ENCODE measurements around the gene CD33.

Gene CD33

GRCh38 chr19:51220996-51221395 is 3.9 kb upstream of the CD33 start:
- Histone ChIP-seq H3K4me3 (ENCODE audit: low read length, poor library complexity, severe bottlenecking) (no peak overlapping the region), H2AFZ (ENCODE audit: low read length) (no peak overlapping the region), H3K27me3 (ENCODE audit: insufficient read depth, low read length, poor library complexity, severe bottlenecking) (no peaks in the 10 kb centered on the region), H3K9me3 (ENCODE audit: insufficient read depth, low read depth, low read length) (no peaks in the 10 kb centered on the region), H3K4me2 (ENCODE audit: low read depth, low read length, poor library complexity, severe bottlenecking) (no peak overlapping the region), H3K9ac (ENCODE audit: low read depth, low read length, poor library complexity, severe bottlenecking) (no peak overlapping the region), H3K4me1 (ENCODE audit: insufficient read depth, low read length, poor library complexity, severe bottlenecking) (peaks cover 3% of the 10 kb centered on the region), H3K36me3 (ENCODE audit: insufficient read depth, low read length) (no peaks in the 10 kb centered on the region), H3K79me2 (ENCODE audit: insufficient read depth, low read length) (no peaks in the 10 kb centered on the region), H3K9me2 (replicated peaks; ENCODE audit: low read depth, low read length) (no peaks in the 10 kb centered on the region), H4K20me1 (ENCODE audit: insufficient read depth, low read length, poor library complexity, severe bottlenecking) (no peaks in the 10 kb centered on the region), H3F3A (ENCODE audit: low read depth) (no peaks in the 10 kb centered on the region)
- no peak for TF ChIP-seq EZH2phosphoT487 (IDR thresholded peaks at IDR 0.05; ENCODE audit: borderline replicate concordance)
- TF ChIP-seq, protein P1, sequence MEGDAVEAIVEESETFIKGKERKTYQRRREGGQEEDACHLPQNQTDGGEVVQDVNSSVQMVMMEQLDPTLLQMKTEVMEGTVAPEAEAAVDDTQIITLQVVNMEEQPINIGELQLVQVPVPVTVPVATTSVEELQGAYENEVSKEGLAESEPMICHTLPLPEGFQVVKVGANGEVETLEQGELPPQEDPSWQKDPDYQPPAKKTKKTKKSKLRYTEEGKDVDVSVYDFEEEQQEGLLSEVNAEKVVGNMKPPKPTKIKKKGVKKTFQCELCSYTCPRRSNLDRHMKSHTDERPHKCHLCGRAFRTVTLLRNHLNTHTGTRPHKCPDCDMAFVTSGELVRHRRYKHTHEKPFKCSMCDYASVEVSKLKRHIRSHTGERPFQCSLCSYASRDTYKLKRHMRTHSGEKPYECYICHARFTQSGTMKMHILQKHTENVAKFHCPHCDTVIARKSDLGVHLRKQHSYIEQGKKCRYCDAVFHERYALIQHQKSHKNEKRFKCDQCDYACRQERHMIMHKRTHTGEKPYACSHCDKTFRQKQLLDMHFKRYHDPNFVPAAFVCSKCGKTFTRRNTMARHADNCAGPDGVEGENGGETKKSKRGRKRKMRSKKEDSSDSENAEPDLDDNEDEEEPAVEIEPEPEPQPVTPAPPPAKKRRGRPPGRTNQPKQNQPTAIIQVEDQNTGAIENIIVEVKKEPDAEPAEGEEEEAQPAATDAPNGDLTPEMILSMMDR (conservative IDR thresholded peaks at IDR 0.05; ENCODE audit: low read length), result no peak

- no peaks in the 10 kb centered on the region for H3K9me3 ChIP-seq (ENCODE audit: insufficient read depth, low read depth, low read length)
Observed at GRCh38 chr19:51224163-51224641, 678 bp upstream of the CD33 start.

DNA sequence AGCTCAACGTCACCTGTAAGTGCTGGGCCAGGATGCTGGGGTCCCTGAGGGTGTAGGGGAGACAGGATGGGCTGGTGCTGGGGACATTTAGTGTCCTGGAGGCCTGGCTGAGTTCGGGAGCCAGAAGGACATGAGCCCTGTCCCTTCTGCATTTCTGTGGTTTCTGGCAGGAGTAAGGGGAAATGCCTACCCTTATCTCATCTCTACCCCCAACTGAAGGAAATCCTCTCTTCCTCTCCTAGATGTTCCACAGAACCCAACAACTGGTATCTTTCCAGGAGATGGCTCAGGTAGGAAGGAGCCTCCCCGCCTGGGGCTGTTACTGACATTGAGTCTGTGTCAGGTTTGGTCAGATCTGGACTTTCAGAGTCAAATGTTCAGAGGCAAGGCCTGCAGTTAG is 1.2 kb downstream of the CD33 start:
- Histone ChIP-seq H4K20me1 (ENCODE audit: insufficient read depth, low read length, poor library complexity, severe bottlenecking) (no peaks in the 10 kb centered on the region), H3K9ac (ENCODE audit: low read depth, low read length, poor library complexity, severe bottlenecking) (no peak overlapping the region), H3F3A (ENCODE audit: low read depth) (no peaks in the 10 kb centered on the region), H3K9me2 (replicated peaks; ENCODE audit: low read depth, low read length) (no peaks in the 10 kb centered on the region), H3K4me1 (ENCODE audit: insufficient read depth, low read length, poor library complexity, severe bottlenecking) (peaks cover 14% of the 10 kb centered on the region), H3K79me2 (ENCODE audit: insufficient read depth, low read length) (no peaks in the 10 kb centered on the region), H2AFZ (ENCODE audit: low read length) (no peak overlapping the region), H3K27me3 (ENCODE audit: insufficient read depth, low read length, poor library complexity, severe bottlenecking) (no peaks in the 10 kb centered on the region), H3K4me2 (ENCODE audit: low read depth, low read length, poor library complexity, severe bottlenecking) (peak overlapping the region; percentile 15), H3K36me3 (ENCODE audit: insufficient read depth, low read length) (no peaks in the 10 kb centered on the region), H3K9me3 (ENCODE audit: insufficient read depth, low read depth, low read length) (no peaks in the 10 kb centered on the region), H3K4me3 (ENCODE audit: low read length, poor library complexity, severe bottlenecking) (peak overlapping the region; percentile 43)
- no peak for TF ChIP-seq EZH2phosphoT487 (IDR thresholded peaks at IDR 0.05; ENCODE audit: borderline replicate concordance)
- TF ChIP-seq, protein P1 (conservative IDR thresholded peaks at IDR 0.05; ENCODE audit: low read length), result no peak

More at GRCh38 chr19:51224163-51224641, 678 bp upstream of the CD33 start:
- no peaks in the 10 kb centered on the region for H3K27me3 ChIP-seq (ENCODE audit: insufficient read depth, low read length, poor library complexity, severe bottlenecking)
- H4K20me1 ChIP-seq (ENCODE audit: insufficient read depth, low read length, poor library complexity, severe bottlenecking), result no peaks in the 10 kb centered on the region
- H3K4me1 ChIP-seq (ENCODE audit: insufficient read depth, low read length, poor library complexity, severe bottlenecking), result peaks cover 14% of the 10 kb centered on the region
- H3K4me3 ChIP-seq (ENCODE audit: low read length, poor library complexity, severe bottlenecking), result no peak overlapping the region
- no peaks in the 10 kb centered on the region for H3K79me2 ChIP-seq (ENCODE audit: insufficient read depth, low read length)
- no peaks in the 10 kb centered on the region for H3K9me2 ChIP-seq (replicated peaks; ENCODE audit: low read depth, low read length)
- no peaks in the 10 kb centered on the region for H3K36me3 ChIP-seq (ENCODE audit: insufficient read depth, low read length)
- H2AFZ ChIP-seq (ENCODE audit: low read length), result no peak overlapping the region
- no peak overlapping the region for H3K4me2 ChIP-seq (ENCODE audit: low read depth, low read length, poor library complexity, severe bottlenecking)
- no peak overlapping the region for H3K9ac ChIP-seq (ENCODE audit: low read depth, low read length, poor library complexity, severe bottlenecking)
- TF ChIP-seq EZH2phosphoT487 (IDR thresholded peaks at IDR 0.05; ENCODE audit: borderline replicate concordance), result no peak
- TF ChIP-seq, protein P1 (conservative IDR thresholded peaks at IDR 0.05; ENCODE audit: low read length), result no peak
- H3F3A ChIP-seq (ENCODE audit: low read depth), result no peaks in the 10 kb centered on the region
